D721Med (cell line): ENCODE results near the gene NUP205.

ENCODE experiments used
- DNase-seq: peaks from one replicate; pipeline ENCODE4 v3.0.0; 2011; ENCODE audit warnings: low spot score; ENCODE audit not compliant: insufficient read length
- FAIRE-seq: peaks from 2 replicates; lab custom pipeline; 2011; peaks lifted over from hg19 to GRCh38; lab: Jason Lieb, UNC
- TF ChIP-seq, protein P1 (sequence below): IDR thresholded peaks from 2 replicates; pipeline ENCODE4 v1.5.1; 2012; ENCODE audit warnings: mild to moderate bottlenecking, control low read depth; ENCODE audit not compliant: insufficient read depth; ENCODE audit errors: missing control alignments

The NUP205 gene, protein sequence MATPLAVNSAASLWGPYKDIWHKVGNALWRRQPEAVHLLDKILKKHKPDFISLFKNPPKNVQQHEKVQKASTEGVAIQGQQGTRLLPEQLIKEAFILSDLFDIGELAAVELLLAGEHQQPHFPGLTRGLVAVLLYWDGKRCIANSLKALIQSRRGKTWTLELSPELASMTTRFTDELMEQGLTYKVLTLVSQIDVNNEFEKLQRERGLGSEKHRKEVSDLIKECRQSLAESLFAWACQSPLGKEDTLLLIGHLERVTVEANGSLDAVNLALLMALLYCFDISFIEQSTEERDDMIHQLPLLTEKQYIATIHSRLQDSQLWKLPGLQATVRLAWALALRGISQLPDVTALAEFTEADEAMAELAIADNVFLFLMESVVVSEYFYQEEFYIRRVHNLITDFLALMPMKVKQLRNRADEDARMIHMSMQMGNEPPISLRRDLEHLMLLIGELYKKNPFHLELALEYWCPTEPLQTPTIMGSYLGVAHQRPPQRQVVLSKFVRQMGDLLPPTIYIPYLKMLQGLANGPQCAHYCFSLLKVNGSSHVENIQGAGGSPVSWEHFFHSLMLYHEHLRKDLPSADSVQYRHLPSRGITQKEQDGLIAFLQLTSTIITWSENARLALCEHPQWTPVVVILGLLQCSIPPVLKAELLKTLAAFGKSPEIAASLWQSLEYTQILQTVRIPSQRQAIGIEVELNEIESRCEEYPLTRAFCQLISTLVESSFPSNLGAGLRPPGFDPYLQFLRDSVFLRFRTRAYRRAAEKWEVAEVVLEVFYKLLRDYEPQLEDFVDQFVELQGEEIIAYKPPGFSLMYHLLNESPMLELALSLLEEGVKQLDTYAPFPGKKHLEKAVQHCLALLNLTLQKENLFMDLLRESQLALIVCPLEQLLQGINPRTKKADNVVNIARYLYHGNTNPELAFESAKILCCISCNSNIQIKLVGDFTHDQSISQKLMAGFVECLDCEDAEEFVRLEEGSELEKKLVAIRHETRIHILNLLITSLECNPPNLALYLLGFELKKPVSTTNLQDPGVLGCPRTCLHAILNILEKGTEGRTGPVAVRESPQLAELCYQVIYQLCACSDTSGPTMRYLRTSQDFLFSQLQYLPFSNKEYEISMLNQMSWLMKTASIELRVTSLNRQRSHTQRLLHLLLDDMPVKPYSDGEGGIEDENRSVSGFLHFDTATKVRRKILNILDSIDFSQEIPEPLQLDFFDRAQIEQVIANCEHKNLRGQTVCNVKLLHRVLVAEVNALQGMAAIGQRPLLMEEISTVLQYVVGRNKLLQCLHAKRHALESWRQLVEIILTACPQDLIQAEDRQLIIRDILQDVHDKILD (N-terminal part only)

DNA sequence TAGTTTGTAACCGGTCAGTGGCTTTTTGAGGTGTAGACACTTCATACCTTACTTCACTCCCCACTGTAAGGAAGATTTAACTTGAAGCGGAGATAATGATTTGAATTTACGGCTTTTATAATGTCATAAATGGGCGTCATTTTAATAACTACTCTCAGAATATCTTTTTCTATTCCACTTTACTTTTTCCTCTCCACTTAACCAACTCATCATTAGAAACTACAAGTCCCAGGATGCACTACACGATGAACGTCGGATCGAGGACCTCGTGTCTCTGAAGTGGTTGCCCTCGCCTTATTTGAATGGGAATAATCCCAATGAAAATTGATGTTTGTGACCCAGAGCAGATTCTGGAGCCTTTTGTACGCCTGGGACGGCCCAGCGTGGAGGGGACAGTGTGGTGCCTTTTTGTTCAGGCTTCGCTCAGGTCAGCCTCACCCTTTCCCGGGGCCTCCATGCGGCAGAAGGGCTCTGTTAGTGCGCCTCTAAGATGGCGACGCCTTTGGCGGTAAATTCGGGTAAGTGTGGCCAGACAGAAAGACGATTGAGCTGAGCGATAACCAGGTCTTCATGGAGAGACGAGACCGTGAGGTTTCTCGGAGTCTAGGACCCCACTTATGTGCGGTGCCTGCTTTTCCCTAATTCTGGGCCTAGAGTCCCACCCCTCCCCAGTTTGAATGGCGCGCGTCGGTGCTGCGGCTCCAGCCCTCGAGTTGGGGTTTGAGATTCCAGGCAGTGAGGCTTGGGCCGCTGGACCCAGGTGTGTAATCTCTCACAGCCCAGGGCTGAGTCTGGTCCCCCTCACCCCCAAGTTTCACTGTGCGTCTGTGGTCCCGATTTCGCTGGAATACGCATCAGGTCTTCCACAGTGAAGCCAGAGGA, at the start of gene NUP205:
Gene NUP205, plus strand, starts transcription at position 463 of the 882 bp plus-strand sequence. Its CDS starts 28 bp downstream, at position 491.
- FAIRE-seq: peak; percentile 67
- DNase-seq: peak; percentile 63
- TF ChIP-seq, protein P1, sequence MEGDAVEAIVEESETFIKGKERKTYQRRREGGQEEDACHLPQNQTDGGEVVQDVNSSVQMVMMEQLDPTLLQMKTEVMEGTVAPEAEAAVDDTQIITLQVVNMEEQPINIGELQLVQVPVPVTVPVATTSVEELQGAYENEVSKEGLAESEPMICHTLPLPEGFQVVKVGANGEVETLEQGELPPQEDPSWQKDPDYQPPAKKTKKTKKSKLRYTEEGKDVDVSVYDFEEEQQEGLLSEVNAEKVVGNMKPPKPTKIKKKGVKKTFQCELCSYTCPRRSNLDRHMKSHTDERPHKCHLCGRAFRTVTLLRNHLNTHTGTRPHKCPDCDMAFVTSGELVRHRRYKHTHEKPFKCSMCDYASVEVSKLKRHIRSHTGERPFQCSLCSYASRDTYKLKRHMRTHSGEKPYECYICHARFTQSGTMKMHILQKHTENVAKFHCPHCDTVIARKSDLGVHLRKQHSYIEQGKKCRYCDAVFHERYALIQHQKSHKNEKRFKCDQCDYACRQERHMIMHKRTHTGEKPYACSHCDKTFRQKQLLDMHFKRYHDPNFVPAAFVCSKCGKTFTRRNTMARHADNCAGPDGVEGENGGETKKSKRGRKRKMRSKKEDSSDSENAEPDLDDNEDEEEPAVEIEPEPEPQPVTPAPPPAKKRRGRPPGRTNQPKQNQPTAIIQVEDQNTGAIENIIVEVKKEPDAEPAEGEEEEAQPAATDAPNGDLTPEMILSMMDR: no peak

DNA sequence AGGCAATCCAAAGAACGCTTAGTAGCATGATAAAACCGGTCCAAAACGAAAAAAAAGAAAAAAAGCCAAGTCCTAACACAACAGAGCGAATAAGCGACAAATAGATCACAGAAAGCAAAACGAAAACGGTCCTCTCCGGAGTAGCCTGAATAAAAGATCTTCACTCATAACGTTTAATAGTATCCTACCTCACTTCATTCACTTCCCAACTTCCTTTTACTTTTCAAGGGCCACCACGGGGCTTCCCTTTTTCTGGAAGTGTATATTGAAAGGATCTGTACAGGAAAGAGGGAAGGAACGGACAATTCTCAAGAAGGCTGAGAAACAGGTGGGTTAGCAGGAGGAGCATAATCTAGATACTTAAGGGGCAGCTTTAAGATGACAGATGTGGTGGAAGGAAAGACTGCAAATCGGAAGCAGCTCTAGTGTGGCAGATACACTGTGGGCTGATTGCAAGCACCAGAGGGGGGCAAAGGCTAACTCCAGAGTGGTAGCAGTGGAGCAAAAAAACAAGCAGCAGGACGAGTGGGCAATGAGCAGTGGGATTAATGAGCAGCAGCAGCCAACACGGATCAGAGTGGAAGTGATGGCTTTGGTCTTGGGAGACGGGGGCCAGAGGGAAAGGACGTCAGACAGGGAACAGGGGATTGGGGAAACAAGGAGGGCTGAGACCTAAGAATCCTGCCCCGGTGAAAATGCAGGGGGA, 48.7 kb upstream of the NUP205 start:
- FAIRE-seq: no peak
- TF ChIP-seq, protein P1: no peak
- no peak for DNase-seq

DNA sequence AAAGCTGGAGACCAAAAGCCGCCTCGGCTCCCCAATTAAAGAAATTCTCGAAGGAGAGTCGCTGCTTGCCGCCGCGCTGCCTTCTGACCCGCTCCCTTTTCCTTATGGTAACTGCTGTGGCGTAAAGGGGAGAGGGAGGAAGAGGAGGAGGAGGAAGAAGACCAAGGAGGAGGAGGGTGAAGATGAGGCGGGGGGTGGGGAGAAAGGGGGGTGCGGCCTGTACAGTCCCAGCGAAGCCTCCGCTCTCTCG, 48.2 kb upstream of the NUP205 start:
- FAIRE-seq: no peak
- TF ChIP-seq, protein P1: no peak
- DNase-seq: no peak

DNA sequence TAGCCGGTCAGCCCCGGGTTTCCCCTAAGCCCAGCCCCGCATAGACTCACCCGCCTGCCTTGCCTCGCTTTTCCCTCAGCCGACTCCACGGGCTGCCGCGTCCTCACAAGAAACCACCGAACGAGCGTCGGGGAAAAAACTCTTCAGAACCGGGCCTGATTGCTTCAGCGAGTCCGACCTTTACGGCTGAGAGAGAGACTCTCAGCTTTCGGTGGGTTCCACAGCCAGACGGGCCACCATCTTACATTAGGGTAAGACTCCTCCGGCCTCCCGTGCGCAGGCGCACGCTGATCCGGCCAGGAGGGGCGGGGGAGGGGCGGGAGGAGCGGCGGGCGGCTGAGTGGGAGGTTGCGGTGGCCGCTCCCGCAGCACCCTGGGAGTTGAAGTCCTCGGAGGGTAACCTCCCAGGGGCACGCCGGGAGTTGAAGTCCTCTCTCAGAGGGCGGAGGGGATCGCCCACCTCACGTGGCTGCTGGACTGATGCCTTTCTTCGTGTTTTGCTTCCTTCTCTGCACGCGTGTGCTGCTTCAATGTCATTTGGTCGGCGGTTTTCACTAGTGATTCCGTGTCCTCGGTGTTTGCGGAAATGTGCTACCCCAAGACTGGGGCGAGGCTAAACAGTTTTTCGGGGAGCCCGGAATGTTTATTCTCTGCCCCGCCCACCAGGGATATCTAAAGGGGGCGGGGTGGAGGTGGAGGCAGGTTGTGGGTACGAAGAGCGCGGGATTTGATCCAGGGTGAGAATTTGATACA, 47.7 kb upstream of the NUP205 start, which contains the start of gene CNOT4:
Gene CNOT4, minus strand, starts transcription at position 264 of the 753 bp plus-strand sequence. CDS start 71,771 bp downstream, outside the sequence.
- FAIRE-seq (no peak), DNase-seq (peak; percentile 48)
- TF ChIP-seq, protein P1: no peak

DNA sequence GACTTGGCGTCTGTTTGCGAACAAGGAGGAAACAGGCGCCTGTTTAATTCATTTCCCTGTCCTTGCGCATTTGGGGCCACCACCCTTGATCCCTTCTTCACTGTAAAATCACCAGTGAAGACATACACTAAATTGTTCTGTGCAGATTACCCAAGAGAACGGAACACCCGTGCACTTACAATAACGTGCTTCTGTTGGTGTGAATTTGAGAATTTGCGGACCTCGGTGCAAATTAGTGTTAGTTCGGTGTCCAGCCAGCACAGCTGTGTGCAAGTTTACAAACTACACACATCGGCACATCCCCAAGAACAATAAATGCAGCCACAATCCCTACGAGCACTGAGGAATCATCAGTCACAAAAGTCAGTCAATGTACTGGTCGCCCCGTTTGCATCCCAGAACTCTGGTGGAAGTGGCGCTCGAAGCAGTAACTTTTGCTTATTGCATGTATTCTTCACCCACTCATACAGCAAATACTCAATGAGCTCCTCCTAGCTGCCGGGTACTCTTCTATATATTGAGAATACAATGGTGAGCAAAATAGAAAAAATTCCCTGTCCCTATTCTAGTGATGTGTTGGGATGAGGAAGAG, 47.0 kb upstream of the NUP205 start:
- TF ChIP-seq, protein P1: peak; percentile 15
- FAIRE-seq: no peak
- DNase-seq: no peak
